ENCODE measurements around the gene ATP5ME. TPM values are rescaled to one million over a fixed set of nuclear protein-coding genes. Genes with fewer than 3 reads are reported as not detected.

ATP5ME gene
- total RNA-seq, 1 experiment from 2014 or later, result 330 TPM

DNA sequence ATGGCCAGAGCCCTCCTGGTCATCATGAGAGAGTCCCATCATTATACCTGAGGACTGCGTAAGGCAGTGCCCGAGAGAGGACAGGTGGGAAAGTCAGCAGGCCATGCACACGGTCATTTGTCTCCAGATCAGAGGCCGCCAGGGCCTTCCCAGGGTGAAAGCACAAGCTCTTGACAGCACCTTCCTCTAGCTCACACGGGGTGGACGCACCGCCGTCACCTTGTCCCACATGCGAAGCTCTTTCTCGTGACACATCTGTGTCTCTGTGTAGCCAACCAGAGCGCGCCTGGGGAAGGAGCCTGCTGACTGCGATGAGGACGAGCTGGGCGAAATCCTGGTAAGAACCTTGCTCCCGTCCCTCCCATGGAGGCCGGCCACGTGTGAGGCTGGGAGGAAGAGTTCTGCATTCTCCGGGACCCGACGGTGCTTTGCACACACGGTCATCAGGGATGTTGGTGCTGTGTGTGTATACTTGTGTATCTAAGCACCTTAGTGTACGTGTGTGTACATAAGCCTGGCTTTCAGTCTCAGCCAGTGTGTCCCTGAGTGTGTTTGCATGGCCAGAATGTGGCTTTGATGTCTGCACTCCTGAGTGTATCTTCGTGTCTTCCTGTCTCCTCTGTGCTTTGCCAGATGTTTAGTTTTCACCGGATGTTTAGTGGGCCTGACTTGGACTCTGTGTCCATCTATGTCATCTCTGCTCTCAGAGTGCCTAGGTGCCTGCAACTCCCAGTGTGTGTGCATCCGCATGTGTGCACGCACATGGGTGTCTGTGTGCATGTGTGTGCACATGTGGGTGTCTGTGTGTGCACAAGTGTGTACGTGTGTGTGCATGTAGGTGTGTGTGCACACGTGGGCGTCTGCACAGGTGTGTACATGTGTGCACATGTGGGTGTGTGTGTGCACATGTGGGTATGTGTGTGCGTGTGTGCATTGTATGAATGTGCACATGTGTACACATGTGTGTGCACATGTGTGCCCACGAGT is 15.1 kb downstream of the ATP5ME start:
- CTCF ChIA-PET, result no interaction called here
- no peaks in the 10 kb centered on the region for H3K36me3 ChIP-seq (ENCODE audit: control insufficient read depth in 1 of 2, insufficient read depth in 2 of 2, low read length in 2 of 2)
- no TSS peak for BruUV-seq (replicated peaks)
- H3K79me2 ChIP-seq (ENCODE audit: insufficient read depth, low read length), result no peaks in the 10 kb centered on the region
- H2AFZ ChIP-seq (ENCODE audit: low read depth, low read length, poor library complexity, severe bottlenecking), result no peak overlapping the region
- intact Hi-C loops (cut with micrococcal nuclease), result no loop called here
- no peaks in the 10 kb centered on the region for H3K9me2 ChIP-seq (ENCODE audit: insufficient read depth)
- POLR2A ChIA-PET, result no interaction called here
- no peak overlapping the region for H3K4me2 ChIP-seq (ENCODE audit: low read length)
- ATAC-seq (no peak), DNase-seq (ENCODE audit: low read depth, low spot score) (no peak)
- no peaks in the 10 kb centered on the region for H3K4me1 ChIP-seq (ENCODE audit: control insufficient read depth in 1 of 2, insufficient read depth in 2 of 2, low read length in 2 of 2)
- RAD21 ChIA-PET (ENCODE audit: low non-redundant PET in 1 of 2, low total read pairs in 2 of 2, uncharacterized antibody in 2 of 2, unreplicated experiment in 2 of 2), result no interaction called here
- no peak overlapping the region for H3K27ac ChIP-seq (ENCODE audit: low read depth, low read length)
- H3K4me3 ChIP-seq (replicated peaks in 1 of 2; ENCODE audit: low read depth in 1 of 2, low read length in 2 of 2), result no peak overlapping the region
- no peaks in the 10 kb centered on the region for H3K27me3 ChIP-seq (ENCODE audit: insufficient read depth, low read length)
- no peak for TF ChIP-seq SP1 (IDR thresholded peaks at IDR 0.05; ENCODE audit: low read depth)
- TF ChIP-seq CEBPB (IDR thresholded peaks at IDR 0.05; ENCODE audit: low read depth), result no peak
- no peak for TF ChIP-seq TCF7L2 (IDR thresholded peaks at IDR 0.05; ENCODE audit: borderline replicate concordance, extremely low read depth, insufficient read depth, insufficient read length)
- TF ChIP-seq ELF1 (IDR thresholded peaks at IDR 0.05; ENCODE audit: borderline replicate concordance, low read depth), result no peak
- TF ChIP-seq, protein P1, sequence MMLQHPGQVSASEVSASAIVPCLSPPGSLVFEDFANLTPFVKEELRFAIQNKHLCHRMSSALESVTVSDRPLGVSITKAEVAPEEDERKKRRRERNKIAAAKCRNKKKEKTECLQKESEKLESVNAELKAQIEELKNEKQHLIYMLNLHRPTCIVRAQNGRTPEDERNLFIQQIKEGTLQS (IDR thresholded peaks at IDR 0.05), result no peak
- no peak for TF ChIP-seq SRF (IDR thresholded peaks at IDR 0.05; ENCODE audit: low read depth)
- no peak for TF ChIP-seq YY1 (IDR thresholded peaks at IDR 0.05; ENCODE audit: extremely low read depth, insufficient replicate concordance, low read depth, low read length)
- TF ChIP-seq POLR2A (IDR thresholded peaks at IDR 0.05; ENCODE audit: borderline replicate concordance, extremely low read depth, insufficient read depth, insufficient read length), result no peak
- no peak for TF ChIP-seq EGR1 (IDR thresholded peaks at IDR 0.05; ENCODE audit: low read depth)
- no peak for TF ChIP-seq POLR2AphosphoS5 (IDR thresholded peaks at IDR 0.05; ENCODE audit: low read depth, low read length)
- no peak for TF ChIP-seq FOSL1 (IDR thresholded peaks at IDR 0.05; ENCODE audit: low read depth)
- TF ChIP-seq EZH2 (IDR thresholded peaks at IDR 0.05), result no peak
- TF ChIP-seq, protein P2, sequence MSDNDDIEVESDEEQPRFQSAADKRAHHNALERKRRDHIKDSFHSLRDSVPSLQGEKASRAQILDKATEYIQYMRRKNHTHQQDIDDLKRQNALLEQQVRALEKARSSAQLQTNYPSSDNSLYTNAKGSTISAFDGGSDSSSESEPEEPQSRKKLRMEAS (IDR thresholded peaks at IDR 0.05), result no peak
- TF ChIP-seq JUND (IDR thresholded peaks at IDR 0.05), result no peak
- TF ChIP-seq, protein P3, sequence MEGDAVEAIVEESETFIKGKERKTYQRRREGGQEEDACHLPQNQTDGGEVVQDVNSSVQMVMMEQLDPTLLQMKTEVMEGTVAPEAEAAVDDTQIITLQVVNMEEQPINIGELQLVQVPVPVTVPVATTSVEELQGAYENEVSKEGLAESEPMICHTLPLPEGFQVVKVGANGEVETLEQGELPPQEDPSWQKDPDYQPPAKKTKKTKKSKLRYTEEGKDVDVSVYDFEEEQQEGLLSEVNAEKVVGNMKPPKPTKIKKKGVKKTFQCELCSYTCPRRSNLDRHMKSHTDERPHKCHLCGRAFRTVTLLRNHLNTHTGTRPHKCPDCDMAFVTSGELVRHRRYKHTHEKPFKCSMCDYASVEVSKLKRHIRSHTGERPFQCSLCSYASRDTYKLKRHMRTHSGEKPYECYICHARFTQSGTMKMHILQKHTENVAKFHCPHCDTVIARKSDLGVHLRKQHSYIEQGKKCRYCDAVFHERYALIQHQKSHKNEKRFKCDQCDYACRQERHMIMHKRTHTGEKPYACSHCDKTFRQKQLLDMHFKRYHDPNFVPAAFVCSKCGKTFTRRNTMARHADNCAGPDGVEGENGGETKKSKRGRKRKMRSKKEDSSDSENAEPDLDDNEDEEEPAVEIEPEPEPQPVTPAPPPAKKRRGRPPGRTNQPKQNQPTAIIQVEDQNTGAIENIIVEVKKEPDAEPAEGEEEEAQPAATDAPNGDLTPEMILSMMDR (IDR thresholded peaks at IDR 0.05 in 2 of 3, conservative IDR thresholded peaks at IDR 0.05 in 1 of 3; ENCODE audit: borderline replicate concordance in 1 of 3, insufficient read depth in 1 of 3, low read depth in 2 of 3, low read length in 2 of 3), result no peak
- TF ChIP-seq, protein P4, sequence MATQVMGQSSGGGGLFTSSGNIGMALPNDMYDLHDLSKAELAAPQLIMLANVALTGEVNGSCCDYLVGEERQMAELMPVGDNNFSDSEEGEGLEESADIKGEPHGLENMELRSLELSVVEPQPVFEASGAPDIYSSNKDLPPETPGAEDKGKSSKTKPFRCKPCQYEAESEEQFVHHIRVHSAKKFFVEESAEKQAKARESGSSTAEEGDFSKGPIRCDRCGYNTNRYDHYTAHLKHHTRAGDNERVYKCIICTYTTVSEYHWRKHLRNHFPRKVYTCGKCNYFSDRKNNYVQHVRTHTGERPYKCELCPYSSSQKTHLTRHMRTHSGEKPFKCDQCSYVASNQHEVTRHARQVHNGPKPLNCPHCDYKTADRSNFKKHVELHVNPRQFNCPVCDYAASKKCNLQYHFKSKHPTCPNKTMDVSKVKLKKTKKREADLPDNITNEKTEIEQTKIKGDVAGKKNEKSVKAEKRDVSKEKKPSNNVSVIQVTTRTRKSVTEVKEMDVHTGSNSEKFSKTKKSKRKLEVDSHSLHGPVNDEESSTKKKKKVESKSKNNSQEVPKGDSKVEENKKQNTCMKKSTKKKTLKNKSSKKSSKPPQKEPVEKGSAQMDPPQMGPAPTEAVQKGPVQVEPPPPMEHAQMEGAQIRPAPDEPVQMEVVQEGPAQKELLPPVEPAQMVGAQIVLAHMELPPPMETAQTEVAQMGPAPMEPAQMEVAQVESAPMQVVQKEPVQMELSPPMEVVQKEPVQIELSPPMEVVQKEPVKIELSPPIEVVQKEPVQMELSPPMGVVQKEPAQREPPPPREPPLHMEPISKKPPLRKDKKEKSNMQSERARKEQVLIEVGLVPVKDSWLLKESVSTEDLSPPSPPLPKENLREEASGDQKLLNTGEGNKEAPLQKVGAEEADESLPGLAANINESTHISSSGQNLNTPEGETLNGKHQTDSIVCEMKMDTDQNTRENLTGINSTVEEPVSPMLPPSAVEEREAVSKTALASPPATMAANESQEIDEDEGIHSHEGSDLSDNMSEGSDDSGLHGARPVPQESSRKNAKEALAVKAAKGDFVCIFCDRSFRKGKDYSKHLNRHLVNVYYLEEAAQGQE (IDR thresholded peaks at IDR 0.05; ENCODE audit: low read depth), result no peak
- TF ChIP-seq SIN3A (IDR thresholded peaks at IDR 0.05; ENCODE audit: low read depth), result no peak
- TF ChIP-seq EZH2phosphoT487 (IDR thresholded peaks at IDR 0.05; ENCODE audit: borderline replicate concordance), result no peak
- no peaks in the 10 kb centered on the region for H4K20me1 ChIP-seq (ENCODE audit: insufficient read depth)
- H3K9me3 ChIP-seq (ENCODE audit: control insufficient read depth in 1 of 2, insufficient read depth in 1 of 2, low read depth in 1 of 2, low read length in 2 of 2), result no peaks in the 10 kb centered on the region
- H3K9ac ChIP-seq (ENCODE audit: low read length), result no peak overlapping the region
